Activated CD8-positive, alpha-beta memory T cell treated with anti-CD3 and anti-CD28 coated beads, Interleukin-2, amount 50 U/mL, for 1 hour (primary cell): ENCODE measurements around the gene PPP1R3F.
"Not testable (repeated sequence)": the region's sequence is repeated elsewhere in the genome, so short reads cannot be mapped to it uniquely, and the experiment has no call there.

Experiments
- DNase-seq: peaks from one replicate; pipeline ENCODE4 v3.0.0-alpha.2; 2020; ENCODE audit errors: extremely low read depth

The PPP1R3F gene

DNA sequence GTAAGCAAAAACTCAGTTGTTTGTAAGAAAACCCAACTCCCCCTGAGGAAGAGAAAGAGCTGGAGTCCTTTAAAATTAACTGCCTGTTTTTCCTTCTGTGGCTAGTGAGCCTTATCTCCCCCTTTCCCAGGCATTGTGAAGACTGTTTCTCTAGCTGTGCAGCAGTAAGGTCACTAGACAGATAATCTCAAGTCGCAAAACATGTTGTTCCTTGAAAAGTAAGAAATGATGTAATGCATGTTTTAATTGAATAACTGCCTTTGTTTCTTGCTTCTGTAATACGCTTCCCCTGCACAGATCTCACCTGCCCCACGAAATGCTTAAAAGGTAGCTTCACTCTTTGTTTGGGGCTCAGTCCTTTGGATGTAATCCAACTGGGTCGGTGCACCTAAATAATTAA, 46.5 kb downstream of the PPP1R3F start:
- no peak for DNase-seq

DNA sequence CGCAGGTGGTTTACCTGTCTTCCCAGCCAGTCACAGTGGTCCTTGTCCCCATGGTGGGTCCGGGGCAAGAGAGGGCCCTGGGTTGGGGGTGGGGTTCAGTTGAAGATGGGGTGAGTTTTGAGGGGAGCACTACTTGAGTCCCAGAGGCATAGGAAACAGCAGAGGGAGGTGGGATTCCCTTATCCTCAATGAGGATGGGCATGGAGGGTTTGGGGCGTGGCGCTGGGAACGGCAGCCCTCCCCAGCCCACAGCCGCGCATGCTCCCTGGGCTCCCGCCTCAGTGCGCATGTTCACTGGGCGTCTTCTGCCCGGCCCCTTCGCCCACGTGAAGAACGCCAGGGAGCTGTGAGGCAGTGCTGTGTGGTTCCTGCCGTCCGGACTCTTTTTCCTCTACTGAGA, 52.1 kb downstream of the PPP1R3F start, which contains the start of gene GAGE12J:
TSS of gene GAGE12J (plus strand) at position 301 of the 400 bp plus-strand sequence. CDS start 1,157 bp downstream, outside the sequence.
- DNase-seq: not testable (repeated sequence)

DNA sequence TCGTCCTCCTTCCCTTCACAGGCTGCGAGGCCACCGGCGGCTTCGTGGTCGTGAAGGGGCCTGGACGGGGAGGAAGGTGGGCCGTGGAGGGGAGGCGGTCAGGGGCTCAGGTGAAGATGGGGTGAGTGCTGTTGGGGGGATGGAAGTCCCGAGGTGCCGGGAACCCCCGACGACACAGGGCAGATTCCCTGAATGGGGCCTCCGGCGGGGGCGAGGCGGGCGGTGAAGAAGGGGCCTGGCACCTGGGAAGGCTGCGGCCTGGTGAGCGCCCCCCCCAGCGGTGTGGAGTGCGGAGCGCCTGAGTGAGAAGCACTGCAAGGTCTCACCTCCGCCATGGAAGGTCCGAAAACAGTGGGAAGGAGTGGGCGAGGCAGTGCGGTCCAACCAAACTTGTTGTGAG, 52.7 kb downstream of the PPP1R3F start:
- DNase-seq: not testable (repeated sequence)

DNA sequence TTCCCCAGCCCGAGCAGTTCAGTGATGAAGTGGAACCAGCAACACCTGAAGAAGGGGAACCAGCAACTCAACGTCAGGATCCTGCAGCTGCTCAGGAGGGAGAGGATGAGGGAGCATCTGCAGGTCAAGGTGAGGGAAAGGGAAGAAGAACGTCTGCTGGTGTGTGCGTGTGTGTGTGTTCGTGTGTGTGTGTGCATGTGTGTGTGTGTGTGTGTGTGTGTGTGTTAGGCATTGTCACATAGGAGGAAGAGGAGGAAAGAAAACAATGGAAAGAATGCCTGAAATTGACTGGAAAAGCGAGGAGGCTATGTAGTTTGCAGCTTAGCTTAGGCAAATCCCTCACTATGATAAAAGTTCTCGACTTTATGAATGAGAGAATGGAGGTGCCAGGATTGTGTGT, 54.1 kb downstream of the PPP1R3F start:
- not testable (repeated sequence) for DNase-seq

DNA sequence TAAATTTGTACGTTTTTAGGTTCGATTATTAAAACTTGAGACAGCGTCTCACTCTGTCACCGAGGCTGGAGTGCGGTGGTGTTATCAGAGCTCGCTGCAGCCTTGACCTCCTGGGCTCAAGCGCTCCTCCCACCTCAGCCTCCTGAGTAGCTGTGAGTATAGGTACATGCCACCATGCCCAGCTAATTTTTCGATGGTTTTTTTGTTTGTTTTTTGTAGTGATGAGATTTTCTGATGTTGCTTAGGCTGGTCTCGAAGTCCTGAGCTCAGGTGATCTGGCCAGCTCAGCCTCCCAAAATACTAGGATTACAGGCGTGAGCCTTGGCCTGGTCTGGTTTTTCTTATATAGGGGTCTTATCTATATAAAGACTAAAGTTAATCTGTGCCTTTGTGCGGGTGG, 60.8 kb downstream of the PPP1R3F start:
- not testable (repeated sequence) for DNase-seq

DNA sequence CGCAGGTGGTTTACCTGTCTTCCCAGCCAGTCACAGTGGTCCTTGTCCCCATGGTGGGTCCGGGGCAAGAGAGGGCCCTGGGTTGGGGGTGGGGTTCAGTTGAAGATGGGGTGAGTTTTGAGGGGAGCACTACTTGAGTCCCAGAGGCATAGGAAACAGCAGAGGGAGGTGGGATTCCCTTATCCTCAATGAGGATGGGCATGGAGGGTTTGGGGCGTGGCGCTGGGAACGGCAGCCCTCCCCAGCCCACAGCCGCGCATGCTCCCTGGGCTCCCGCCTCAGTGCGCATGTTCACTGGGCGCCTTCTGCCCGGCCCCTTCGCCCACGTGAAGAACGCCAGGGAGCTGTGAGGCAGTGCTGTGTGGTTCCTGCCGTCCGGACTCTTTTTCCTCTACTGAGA, 61.7 kb downstream of the PPP1R3F start, which contains the start of gene GAGE13:
TSS of gene GAGE13 (plus strand) at position 301 of the 400 bp plus-strand sequence. CDS start 1,156 bp downstream, outside the sequence.
- not testable (repeated sequence) for DNase-seq

DNA sequence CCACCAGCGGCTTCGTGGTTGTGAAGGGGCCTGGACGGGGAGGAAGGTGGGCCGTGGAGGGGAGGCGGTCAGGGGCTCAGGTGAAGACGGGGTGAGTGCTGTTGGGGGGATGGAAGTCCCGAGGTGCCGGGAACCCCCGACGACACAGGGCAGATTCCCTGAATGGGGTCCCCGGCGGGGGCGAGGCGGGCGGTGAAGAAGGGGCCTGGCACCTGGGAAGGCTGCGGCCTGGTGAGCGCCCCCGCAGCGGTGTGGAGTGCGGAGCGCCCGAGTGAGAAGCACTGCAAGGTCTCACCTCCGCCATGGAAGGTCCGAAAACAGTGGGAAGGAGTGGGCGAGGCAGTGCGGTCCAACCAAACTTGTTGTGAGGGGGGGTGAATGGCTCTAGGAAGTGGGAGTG, 62.2 kb downstream of the PPP1R3F start:
- not testable (repeated sequence) for DNase-seq
